NCI-H2107 treated with DMSO at 0.1 percent for 48 hours (cell line): ENCODE measurements around the gene MYL12B.
A peak's percentile ranks its signal among the peaks of the same experiment; 100 is the strongest.

Source experiments
- DNase-seq: peaks from one replicate; lab custom pipeline; 2025; ENCODE audit not compliant: unreplicated experiment; lab: John Stamatoyannopoulos, UW

MYL12B gene

DNA sequence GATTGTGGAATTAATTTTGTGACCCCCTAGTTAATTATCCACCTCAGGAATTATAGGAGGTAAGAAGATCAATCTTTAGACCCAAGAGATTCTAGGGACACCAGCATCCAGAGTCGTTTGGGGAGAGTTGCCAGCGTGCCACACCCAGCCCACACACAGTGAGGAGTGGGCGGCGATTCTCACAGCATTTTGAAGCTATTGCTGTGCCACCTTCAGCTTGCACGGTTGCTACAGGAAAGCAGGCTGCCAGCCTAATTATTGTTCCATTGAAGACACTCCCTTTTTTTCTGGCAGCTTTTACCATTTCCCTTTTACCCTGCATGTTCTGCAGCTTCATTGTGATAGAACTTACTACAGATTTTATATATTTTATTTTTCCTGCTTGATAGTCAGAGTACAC lies 27.5 kb upstream of the MYL12B start:
- DNase-seq: no peak

DNA sequence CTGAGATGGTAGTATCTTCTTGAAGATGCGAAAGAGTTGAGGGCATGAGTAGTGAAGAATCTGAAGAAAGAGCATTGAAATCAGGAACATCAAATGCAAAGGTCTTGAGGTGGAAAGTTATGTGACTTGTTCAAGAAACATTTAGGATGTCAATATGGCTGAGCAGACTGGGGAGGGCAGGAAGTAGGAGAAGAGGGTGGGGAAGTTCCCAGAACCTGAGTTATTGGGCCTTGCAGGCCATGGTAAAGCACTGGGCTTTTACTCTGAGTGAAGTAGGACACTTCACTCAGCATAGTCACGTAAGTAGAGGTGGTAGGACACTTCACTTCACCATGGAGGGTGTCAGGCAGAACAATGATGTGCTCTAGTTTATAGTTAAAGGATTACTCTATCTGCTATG lies 26.1 kb upstream of the MYL12B start:
- no peak for DNase-seq

DNA sequence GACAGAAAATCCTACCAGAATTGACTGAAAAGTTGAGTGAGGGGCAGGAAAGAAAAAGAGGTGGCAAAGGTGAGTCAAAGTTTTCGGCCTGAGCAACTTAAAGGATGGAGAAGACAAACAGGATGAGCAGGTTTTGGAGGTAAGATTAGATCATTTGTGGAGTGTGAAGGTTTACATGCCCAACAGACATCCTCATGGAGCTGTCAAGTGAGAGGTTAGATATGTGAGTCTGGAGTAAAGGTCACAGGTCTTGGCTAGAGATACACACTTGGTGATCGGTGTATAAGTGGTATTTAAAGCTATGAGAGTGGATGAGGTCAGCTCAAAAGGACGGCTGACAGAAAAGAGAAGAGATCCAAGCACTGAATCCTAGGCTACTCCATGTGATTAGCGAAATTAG lies 25.5 kb upstream of the MYL12B start:
- no peak for DNase-seq

DNA sequence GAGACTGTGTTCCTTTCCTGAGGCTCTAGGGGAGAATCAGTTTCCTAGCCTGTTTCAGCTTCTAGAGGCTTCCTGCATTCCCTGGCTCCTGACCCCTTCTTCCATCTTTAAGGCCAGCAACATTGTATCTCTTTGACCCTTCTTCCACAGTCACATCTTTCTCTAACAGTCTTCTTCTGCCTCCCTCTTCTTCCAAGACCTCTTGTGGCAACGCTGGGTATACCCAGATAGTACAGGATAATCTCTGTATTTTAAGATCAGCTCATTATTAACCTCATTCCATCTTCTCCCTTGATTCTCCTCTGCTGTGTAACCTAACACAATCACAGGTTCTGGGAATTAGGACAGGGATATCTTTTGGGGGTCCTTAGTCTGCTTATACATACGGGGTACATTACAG lies 23.2 kb upstream of the MYL12B start:
- no peak for DNase-seq

DNA sequence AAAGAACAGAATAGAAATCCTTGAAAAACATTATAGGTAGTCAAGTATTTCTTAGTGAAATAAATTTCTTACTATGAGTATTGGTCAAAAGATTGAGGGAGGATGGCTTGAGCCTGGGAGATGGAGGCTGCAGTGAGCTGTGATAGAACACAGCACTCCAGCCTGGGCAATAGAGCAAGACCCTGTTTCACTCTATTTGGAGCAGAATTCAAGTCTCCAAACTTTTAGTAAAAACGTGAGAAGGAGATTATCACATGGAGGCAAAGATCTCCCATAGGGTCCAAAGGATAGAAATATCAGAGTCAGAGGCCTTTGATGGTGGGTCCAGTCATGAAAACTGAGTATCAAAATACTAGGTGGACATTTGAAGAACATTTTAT lies 16.8 kb upstream of the MYL12B start:
- no peak for DNase-seq

DNA sequence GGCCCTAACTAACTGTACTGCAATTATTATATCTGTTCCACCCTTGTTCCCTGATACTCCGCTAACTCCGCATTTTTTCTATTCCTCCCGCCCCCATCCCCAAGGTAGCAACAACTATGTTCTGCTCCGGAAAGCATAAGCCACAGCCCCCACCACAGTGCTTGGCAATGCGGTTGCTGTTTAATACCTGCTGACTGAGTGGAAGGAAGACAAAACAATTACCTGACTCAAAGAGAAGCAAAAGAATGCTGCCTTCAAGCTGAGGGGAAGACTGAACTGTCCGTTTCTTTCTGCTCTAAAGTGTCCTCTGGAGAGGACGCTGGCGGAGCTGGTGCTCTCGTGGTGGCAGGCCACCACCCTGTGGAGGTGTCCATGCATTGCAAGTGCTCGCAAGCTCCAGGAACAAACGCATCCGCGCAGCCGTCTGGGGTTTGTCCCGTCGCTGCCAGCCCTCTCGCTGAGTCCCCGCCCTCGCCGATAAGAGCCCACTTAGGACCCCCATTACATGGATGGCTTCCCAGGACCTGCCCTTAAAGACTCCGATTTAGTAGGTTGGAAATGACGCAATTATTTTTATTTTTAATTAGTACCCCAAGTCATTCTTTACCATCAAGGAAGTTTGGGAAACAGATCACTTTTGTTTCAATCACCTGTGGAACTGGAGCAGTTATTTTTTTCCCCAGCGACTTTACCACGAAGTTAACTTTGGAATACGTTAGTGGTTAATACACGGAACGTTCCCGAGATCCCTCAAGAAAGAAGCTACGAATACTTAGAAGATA lies 15.9 kb upstream of the MYL12B start:
- peak; percentile 38 for DNase-seq

DNA sequence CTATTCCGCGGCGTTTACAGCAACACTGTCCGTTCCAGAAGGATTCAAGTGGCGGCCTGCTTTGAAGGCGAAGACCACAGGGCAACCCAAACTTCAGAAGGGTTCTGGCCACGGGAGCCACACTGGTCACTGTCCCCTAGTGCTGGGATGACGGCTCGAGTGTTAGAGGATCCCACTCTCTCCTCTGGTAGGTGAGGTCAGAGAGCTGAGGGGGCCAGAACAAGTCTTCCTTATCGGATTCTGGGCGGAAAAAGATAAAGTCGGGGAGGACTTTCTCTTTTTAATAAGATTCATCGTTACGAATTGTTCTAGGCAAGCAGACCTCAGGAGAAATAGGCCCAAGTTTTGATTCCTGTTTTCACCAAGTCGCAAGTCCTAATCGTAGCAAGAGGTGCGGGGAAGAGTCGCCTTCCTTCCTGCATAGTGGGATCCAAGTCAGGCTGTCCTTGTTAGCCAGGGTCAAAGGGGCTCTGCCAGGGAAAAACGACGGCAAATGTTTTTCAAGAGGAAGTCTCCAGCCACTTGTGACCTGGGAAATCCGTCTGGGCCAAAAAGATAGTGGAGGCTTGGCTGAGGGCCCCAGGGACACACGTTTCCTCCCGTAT lies 15.2 kb upstream of the MYL12B start:
- DNase-seq: no peak

DNA sequence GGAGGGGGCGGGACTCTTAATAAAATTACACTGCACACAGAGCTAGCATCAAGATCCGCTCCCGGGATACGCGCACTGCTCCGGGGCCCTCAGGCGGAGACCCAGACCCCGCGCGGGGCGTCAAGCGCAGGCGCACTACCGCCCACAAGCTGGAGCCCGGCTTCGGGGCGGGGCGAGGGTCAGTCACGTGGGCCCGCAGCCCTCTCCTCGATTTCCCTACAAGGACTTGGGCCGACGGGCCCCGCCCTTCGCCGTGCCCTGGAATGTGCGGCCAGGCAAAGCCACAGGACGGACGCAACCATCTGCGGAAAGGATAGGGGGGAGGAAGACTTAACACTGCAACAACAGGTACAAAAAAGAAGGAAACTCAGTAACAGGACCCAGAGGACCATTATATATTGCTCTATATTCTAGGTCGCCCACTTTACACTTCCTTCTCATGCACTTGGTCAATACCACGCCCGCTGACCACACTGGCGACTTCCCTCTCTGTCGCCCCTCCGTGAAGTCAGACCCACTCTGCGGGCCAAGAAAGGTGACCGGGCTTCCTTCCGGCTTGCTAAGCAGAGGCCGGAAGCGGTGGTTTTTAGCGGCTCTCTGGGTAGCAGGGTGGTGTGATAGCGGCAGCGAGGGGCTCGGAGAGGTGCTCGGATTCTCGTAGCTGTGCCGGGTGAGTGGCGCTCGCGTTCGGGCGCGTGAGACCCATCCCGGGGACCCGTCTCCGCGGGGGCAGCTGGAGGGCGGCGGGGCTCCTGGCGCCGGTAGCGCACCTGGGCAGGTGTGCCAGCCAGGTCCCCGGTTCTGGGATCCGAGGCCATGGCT lies 14.5 kb upstream of the MYL12B start, which contains the start of gene MYL12A:
MYL12A (plus strand) TSS at position 562 of the 822 bp plus-strand sequence. CDS start 5,447 bp downstream, outside the sequence.
- peak; percentile 64 for DNase-seq

DNA sequence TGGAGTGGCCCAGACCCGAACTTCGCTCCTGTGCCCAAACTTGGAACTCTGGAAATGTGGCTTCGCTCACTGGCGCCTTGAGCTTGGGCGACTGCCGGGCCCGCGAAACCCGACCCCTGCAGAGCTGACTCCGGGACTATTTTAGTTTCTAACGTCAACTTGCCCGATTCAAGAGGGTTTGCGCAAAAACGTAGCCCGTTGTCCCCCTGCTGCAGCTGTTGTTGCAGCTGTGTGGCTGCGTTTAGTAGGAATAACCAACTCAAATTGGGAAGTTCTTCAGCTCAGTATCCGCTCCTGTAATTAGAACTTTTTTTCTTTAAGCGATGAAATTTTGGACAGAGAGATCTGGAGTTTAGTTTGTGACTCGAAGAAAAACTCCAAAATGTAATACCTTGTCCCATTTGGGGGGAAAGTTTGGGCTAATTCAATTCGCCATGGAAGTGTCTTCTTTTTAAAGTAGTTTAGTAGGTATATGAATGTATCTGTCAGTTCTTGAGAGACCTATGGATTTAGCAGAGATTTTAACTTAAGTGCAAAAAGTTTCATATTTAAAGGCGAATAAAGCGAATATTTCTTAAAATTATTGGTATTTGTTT lies 13.8 kb upstream of the MYL12B start:
- no peak for DNase-seq

DNA sequence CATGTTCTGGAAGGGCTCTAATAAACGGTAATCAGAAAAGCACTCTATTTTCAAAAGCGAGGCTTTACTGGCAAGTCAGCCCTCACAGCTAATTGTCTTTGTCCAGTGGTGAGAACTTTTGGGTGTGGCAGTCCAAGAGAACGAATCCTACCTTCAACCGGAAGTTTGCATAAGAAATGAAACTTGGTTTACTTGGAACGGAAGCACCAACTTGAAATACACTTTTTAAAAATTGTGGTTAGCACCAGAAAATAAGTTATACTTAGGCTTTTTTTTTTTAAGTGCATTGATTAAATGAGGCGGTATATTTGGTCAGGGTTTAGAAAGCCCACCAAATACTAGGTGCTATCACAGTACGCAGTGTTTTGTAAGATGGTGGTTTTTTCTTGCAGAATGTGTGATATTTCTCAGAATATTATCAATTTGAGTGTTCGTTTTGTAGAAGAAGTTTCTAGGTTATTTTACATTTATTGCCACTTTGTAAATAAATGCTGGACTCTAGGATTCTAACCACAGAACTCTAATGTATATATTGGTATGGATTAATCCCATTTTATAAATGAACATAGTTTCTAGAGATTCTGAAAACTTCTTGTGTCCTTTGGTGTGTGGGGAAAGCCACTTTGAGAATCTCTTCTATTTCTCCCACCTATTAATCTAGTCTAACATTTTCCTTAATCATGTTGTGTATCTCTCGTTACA lies 13.1 kb upstream of the MYL12B start:
- no peak for DNase-seq

DNA sequence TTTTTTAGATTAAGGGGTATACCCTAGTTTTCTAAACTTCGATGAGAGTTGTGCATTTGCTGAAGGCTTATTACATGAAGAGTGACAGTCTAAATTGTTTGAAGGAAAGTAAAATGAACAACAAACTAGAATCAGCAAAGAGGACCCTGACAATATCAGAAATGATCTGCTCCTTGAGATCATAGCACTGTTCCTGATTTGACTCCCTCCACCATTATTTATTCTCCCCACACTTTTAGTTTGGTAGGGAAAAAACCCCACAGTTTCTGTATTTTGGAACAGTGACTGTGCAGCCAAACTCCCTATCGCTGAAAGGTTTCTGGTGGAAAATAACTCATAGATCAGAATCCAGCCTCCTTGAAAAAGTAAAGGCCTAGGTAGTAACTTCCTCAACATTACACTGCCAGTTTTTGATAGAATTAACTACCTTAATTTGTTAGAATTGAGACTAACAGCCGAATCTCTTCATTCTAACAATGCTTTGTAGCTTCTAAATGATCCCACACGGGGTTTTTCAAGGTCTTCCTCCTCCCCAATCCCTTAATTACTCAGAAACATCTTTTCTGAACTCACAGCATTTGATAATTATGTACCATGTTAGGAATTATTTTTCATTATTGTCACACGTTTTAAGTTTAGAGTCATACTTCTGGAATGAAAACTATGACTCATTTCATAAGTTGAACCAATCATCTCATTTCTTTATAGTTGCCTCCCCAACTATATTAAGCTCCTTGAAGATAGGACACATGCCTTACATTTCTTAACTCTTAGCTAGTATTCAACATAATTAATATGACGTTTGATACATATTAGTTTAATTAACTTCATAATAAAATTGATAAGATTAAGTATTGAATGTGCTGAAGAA lies 11.5 kb upstream of the MYL12B start:
- DNase-seq: no peak

DNA sequence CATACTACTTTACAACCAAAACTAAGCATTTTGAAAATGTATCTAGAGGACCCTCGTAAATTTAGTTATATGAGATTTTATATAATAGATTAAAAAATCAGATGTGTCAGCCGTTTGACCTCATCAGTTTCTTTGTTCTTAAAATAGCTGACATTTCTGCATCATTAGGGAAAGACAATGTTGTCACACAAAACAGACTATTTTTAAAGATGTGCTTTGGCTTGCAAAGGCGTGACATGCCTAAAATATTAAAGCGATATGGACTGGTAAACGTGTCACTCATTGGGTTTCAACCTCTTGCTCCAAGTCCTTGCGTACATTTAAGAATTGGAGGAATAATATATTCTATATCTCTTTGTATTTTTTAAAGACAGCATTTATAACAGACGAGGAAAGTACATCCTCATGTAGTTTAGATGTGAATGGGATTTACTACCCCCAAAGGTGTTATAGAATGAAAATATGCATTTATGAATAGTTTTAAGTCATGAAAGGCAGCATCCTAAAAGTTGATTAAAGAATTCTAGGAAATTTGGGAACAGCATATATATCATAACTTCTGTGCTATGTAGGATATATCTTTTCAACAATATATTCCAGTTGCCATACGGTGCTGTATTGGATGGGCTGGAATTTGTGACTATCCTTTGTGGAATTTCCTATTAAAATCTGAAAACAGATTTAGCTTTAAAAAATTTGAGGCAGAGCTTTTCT lies 10.5 kb upstream of the MYL12B start:
- DNase-seq: no peak

DNA sequence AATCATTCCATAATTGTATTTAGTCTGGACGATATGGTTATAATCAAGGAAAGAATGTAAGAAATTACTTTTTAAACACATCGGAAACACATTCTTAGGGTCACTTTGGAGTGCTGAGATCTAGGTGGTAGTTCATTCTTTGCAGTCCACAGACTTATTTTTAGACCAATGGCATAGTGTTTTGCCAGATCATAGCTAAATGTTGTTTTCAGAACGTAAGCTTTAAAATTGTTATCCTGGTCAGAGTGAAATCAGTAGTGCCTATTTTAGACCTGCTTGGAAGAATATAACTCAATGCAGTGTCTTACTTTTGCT lies 10.0 kb upstream of the MYL12B start:
- no peak for DNase-seq

DNA sequence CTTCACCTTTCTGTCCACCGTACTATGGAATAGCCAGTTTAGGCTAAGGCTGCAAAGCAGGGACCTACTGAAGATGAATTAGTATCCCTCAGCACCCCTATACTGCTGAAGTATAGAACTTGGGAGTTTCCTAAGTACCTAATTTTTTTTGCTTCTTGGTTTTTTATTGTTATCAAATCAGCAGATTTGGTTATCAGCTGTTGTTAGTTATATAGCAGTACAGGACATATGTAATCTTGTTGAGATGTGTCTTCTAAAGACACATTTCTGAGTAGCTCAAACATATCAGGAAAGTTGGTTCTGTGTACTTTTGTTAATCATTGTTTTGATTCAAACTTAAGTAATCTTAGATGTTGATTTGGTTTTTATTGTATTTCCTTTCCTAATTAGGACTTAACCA lies 9.1 kb upstream of the MYL12B start:
- DNase-seq: no peak

DNA sequence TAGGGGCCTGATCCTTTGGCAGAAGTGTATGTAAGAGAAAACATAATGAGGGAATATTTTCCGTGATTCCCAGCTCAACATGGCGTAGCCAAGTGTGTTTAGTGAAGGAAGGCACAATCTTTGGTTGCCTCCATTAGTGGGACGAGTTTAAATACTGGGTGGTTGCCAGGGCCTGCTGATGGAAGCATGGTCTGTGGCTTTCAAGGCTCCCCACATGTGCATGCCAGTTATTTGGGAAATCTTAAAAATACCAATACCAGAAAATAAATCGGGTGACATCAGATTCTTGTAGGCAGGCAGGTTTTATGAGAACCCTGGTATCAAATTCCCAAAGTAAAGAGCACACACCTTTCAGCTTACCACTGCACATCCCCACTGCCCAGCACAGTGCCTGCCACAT lies 7.2 kb upstream of the MYL12B start:
- DNase-seq: no peak

DNA sequence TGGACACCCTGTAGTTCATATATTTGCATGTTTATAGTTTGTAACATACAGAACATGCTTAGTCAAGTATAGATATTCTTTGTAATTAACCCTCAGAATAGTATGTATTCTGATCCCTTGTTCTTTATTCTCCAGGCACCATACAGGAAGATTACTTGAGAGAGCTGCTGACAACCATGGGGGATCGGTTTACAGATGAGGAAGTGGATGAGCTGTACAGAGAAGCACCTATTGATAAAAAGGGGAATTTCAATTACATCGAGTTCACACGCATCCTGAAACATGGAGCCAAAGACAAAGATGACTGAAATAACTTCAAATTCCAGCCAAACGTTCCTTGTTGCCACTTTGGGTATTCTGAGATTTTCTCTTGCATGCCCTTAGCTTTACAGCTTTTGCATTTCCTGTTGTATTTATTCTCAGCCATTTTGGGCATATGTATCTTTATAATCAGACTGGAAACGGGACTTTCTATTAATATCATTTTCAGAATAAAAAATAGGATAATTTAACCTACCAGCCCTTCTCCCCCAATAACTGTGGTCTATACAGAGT lies 6.2 kb upstream of the MYL12B start:
- DNase-seq: no peak

DNA sequence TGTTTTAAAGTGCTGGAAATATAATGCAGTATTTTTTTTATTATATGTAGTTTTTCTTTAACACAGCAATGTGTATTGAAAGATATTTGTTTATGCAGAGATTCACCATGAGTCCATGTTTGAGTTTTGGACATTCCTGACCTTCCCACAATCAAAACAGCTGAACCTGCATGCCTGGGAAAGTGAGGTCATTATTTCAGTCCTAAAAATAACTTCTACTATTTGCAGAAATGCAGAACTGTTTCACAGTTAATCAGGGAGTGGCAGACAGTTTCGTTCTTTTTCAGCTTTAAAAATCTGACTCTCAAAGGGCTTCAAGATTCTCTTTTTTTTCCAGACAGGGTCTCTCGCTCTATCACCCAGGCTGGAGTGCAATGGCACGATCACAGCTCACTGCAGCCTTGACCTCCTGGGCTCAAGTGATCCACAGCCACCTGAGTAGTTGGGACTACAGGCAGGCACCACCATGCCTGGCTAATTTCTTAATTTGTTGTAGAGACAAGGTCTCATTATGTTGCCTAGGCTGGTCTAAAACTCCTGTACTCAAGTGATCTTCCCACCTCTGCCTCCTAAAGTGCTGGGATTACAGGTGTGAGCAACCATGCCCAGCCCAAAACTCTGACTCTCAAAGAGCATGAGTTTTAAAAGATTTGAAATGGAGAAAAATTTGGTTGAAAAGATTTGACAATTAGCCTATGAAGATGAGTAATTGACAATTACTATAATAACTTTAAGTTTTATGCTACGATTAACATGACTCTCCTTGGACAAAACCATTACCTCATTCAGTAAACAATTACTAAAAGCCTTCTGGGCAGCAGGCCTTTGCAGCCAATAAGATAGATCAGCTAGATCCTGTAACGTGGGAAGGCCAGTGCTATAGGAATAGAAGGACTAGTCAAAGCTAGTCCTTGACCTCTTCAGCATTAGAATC lies 5.0 kb upstream of the MYL12B start:
- DNase-seq: no peak

DNA sequence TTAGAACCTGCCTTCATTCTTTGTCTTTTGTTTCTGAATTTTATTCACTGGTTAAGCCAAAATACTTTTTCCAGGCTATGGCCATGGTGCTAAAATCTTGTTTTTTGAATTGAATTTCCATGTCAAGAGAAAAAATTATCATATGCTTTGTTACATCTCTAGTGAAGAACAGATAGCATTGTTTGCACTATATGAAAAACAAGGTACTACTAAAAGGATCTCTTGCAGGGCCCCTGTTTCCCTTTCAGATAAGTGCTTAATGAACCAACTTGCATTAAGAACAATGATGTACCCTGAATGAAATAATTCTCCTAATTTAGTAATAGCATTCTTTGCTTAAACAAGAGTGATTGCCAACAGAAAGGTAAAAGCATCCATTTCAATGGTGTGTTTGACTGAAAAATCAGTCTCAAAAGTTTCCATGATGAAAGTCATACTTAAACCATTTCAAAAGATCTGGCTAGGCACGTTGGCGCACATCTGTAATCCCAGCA lies 4.3 kb upstream of the MYL12B start:
- no peak for DNase-seq
